HepG2 (cell line): ENCODE measurements around the gene CELF5. TPM values are rescaled to one million over a fixed set of nuclear protein-coding genes. Genes with fewer than 3 reads are reported as not detected.

Experiments
- ARID4A ChIP-seq: sonication (generic); formaldehyde crosslinking; IDR thresholded peaks from 2 replicates; pipeline ENCODE4 v1.5.0; 2020; ENCODE audit warnings: mild to moderate bottlenecking, missing genetic modification reagents, borderline replicate concordance
- CENPBD1 ChIP-seq: sonication (generic); formaldehyde crosslinking; IDR thresholded peaks from 2 replicates; pipeline ENCODE4 v1.8.0; 2022; ENCODE audit warnings: missing genetic modification reagents, low read depth, mild to moderate bottlenecking, borderline replicate concordance
- ZBTB33 ChIP-seq: sonication (generic); formaldehyde crosslinking; IDR thresholded peaks from 2 replicates; pipeline ENCODE4 v1.4.0; 2020; ENCODE audit warnings: missing genetic modification reagents
- ZNF580 ChIP-seq: IDR thresholded peaks from 2 replicates; pipeline ENCODE4 v1.6.1; 2016; ENCODE audit warnings: low read depth, borderline replicate concordance
- ZNF672 ChIP-seq: sonication (generic); formaldehyde crosslinking; IDR thresholded peaks from 2 replicates; pipeline ENCODE4 v1.8.1; 2022; ENCODE audit warnings: missing genetic modification reagents
- ZNF687 ChIP-seq: sonication (generic); formaldehyde crosslinking; IDR thresholded peaks from 2 replicates; pipeline ENCODE4 v1.5.1; 2020; ENCODE audit warnings: mild to moderate bottlenecking, missing genetic modification reagents, moderate library complexity
- polyA plus RNA-seq, 8 experiments: library from polyadenylated mRNA; depleted of rRNA in 3 of 8; stranded (reverse) in 7 of 8; unstranded in 1 of 8; fragments of >200 nt; fragmentation: Illumina TruSeq in 4 of 8; extraction: Trizol in 4 of 8; gene quantifications; 2 replicates each; pipeline versions ENCODE4 v1.2.1 to v1.2.3, GENCODE V29; 2011 to 2016; ENCODE audit warnings: low read depth in 4 of 8, missing spikeins in 1 of 8, mixed read lengths in 1 of 8; ENCODE audit not compliant: insufficient read depth in 1 of 8
- total RNA-seq, 5 experiments: library from RNA; depleted of rRNA; stranded (reverse); fragments of >200 nt; fragmentation: Illumina TruSeq; extraction: Trizol; gene quantifications; 2 replicates each; pipeline ENCODE4 v1.2.3, GENCODE V29; 2016; ENCODE audit warnings: low read depth in 1 of 5

The CELF5 gene
- total and polyA plus RNA-seq, 2 of the 13 experiments (the other 11 are each of a cell fraction or from before 2014, with no cell fraction given), result 0.31 to 0.84 TPM

GRCh38 chr19:3324405-3324856 is 100.0 kb downstream of the CELF5 start (continued):
- TF ChIP-seq ZNF672 (CRISPR knock-in tag) (no peak), ARID4A (CRISPR knock-in tag) (no peak), ZNF580 (no peak), ZBTB33 (CRISPR knock-in tag) (peak; percentile 40; the same call in 1 of the 2 replicates), CENPBD1 (CRISPR knock-in tag) (no peak), ZNF687 (peak; percentile 13; the same call in 1 of the 2 replicates)
- TF ChIP-seq, all 625 proteins: peak for 19
